Measurements from ENCODE around the gene PSMG3.

PSMG3 gene

GRCh38 chr7:1542841-1543747, 26.7 kb downstream of the PSMG3 start:
- TF ChIP-seq POLR2AphosphoS5 (IDR thresholded peaks at IDR 0.05; ENCODE audit: borderline replicate concordance, low read depth, low read length) (no peak), EZH2 (IDR thresholded peaks at IDR 0.05) (no peak), FOXP2 (optimal IDR thresholded peaks at IDR 0.05; ENCODE audit: control extremely low read depth, extremely low read length, insufficient read depth) (no peak)
- DNase-seq (ENCODE audit: low read depth, low spot score), result no peak
- no peak overlapping the region for H3K27ac ChIP-seq
- no peak overlapping the region for H3K4me3 ChIP-seq
- no peaks in the 10 kb centered on the region; the same call in 1 of the 2 replicates for H3K36me3 ChIP-seq (ENCODE audit: insufficient read depth, low read length)
- no peaks in the 10 kb centered on the region for H3K9me3 ChIP-seq (ENCODE audit: low read depth, low read length)
- no peak overlapping the region for H3K9ac ChIP-seq (ENCODE audit: insufficient read length)

GRCh38 chr7:1542329-1542728, 27.5 kb downstream of the PSMG3 start:
- DNase-seq (ENCODE audit: low read depth, low spot score), result no peak
- H3K27ac ChIP-seq, result no peak overlapping the region
- no peak for TF ChIP-seq POLR2AphosphoS5 (IDR thresholded peaks at IDR 0.05; ENCODE audit: borderline replicate concordance, low read depth, low read length)
- no peak for TF ChIP-seq EZH2 (IDR thresholded peaks at IDR 0.05)
- TF ChIP-seq FOXP2 (optimal IDR thresholded peaks at IDR 0.05; ENCODE audit: control extremely low read depth, extremely low read length, insufficient read depth), result no peak
- no peak overlapping the region for H3K4me3 ChIP-seq
- H3K9ac ChIP-seq (ENCODE audit: insufficient read length), result no peak overlapping the region
- H3K9me3 ChIP-seq (ENCODE audit: low read depth, low read length), result no peaks in the 10 kb centered on the region
- H3K36me3 ChIP-seq (ENCODE audit: insufficient read depth, low read length), result no peaks in the 10 kb centered on the region; the same call in 1 of the 2 replicates

DNA sequence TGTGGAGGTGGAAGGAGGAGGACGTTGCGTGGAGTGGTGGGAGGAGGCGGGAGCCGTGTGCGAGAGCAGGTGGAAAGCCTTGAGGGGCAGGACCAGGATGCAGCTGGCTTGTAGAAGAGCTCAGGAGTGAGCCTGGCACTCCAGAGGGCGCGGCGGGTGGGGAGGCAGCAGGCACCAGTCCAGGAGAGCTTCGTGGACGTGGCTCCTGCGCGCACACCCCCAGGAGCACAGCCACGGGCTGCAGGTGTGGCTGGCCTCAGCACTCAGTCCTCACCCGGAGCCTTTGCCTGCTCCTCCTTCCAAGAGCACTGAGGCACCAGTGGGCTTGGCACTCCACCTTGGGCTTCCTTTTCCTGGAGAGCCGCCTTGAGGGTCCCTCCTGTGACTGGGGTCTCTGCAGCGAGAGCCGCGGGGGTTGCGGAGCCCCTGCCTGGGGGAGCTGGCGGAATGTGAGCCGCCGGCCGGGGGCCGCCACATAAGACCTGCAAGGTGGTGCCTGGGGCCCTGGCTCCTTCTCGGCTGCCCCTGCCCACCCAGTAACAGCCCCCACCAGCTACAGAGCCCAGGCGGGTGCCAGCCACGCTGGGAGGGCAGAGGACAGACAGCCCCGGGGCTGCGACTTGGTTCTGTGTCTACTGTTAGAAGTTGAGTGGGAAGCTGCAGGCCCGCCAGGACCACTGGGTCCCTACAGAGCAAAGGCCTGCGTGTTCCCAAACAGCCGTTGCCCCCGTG, 28.2 kb downstream of the PSMG3 start:
- Histone ChIP-seq H3K27ac (no peak overlapping the region), H3K9ac (ENCODE audit: insufficient read length) (no peak overlapping the region), H3K36me3 (ENCODE audit: insufficient read depth, low read length) (no peaks in the 10 kb centered on the region; the same call in 1 of the 2 replicates), H3K9me3 (ENCODE audit: low read depth, low read length) (no peaks in the 10 kb centered on the region), H3K4me3 (no peak overlapping the region)
- no peak for TF ChIP-seq POLR2AphosphoS5 (IDR thresholded peaks at IDR 0.05; ENCODE audit: borderline replicate concordance, low read depth, low read length)
- no peak for TF ChIP-seq FOXP2 (optimal IDR thresholded peaks at IDR 0.05; ENCODE audit: control extremely low read depth, extremely low read length, insufficient read depth)
- TF ChIP-seq EZH2 (IDR thresholded peaks at IDR 0.05), result no peak
- DNase-seq (ENCODE audit: low read depth, low spot score), result no peak

GRCh38 chr7:1540776-1541271, 29.0 kb downstream of the PSMG3 start:
- no peak overlapping the region for H3K9ac ChIP-seq (ENCODE audit: insufficient read length)
- TF ChIP-seq FOXP2 (optimal IDR thresholded peaks at IDR 0.05; ENCODE audit: control extremely low read depth, extremely low read length, insufficient read depth) (no peak), POLR2AphosphoS5 (IDR thresholded peaks at IDR 0.05; ENCODE audit: borderline replicate concordance, low read depth, low read length) (no peak), EZH2 (IDR thresholded peaks at IDR 0.05) (no peak)
- no peaks in the 10 kb centered on the region; the same call in 1 of the 2 replicates for H3K36me3 ChIP-seq (ENCODE audit: insufficient read depth, low read length)
- DNase-seq (ENCODE audit: low read depth, low spot score), result no peak
- no peak overlapping the region for H3K27ac ChIP-seq
- H3K4me3 ChIP-seq, result no peak overlapping the region
- no peaks in the 10 kb centered on the region for H3K9me3 ChIP-seq (ENCODE audit: low read depth, low read length)

GRCh38 chr7:1539882-1540775, 29.7 kb downstream of the PSMG3 start:
- no peak overlapping the region for H3K27ac ChIP-seq
- no peaks in the 10 kb centered on the region for H3K9me3 ChIP-seq (ENCODE audit: low read depth, low read length)
- no peak overlapping the region for H3K4me3 ChIP-seq
- TF ChIP-seq EZH2 (IDR thresholded peaks at IDR 0.05) (no peak), POLR2AphosphoS5 (IDR thresholded peaks at IDR 0.05; ENCODE audit: borderline replicate concordance, low read depth, low read length) (no peak), FOXP2 (optimal IDR thresholded peaks at IDR 0.05; ENCODE audit: control extremely low read depth, extremely low read length, insufficient read depth) (no peak)
- no peak for DNase-seq (ENCODE audit: low read depth, low spot score)
- H3K9ac ChIP-seq (ENCODE audit: insufficient read length), result no peak overlapping the region
- no peaks in the 10 kb centered on the region; the same call in 1 of the 2 replicates for H3K36me3 ChIP-seq (ENCODE audit: insufficient read depth, low read length)

GRCh38 chr7:1539181-1539881, 30.5 kb downstream of the PSMG3 start:
- no peak for TF ChIP-seq FOXP2 (optimal IDR thresholded peaks at IDR 0.05; ENCODE audit: control extremely low read depth, extremely low read length, insufficient read depth)
- no peak for TF ChIP-seq POLR2AphosphoS5 (IDR thresholded peaks at IDR 0.05; ENCODE audit: borderline replicate concordance, low read depth, low read length)
- TF ChIP-seq EZH2 (IDR thresholded peaks at IDR 0.05), result no peak
- Histone ChIP-seq H3K9ac (ENCODE audit: insufficient read length) (no peak overlapping the region), H3K27ac (no peak overlapping the region), H3K36me3 (ENCODE audit: insufficient read depth, low read length) (no peaks in the 10 kb centered on the region; the same call in 1 of the 2 replicates), H3K4me3 (no peak overlapping the region), H3K9me3 (ENCODE audit: low read depth, low read length) (no peaks in the 10 kb centered on the region)
- DNase-seq (ENCODE audit: low read depth, low spot score), result no peak

- no peak for DNase-seq (ENCODE audit: low read depth, low spot score)
- H3K9ac ChIP-seq (ENCODE audit: insufficient read length), result no peak overlapping the region
- H3K4me3 ChIP-seq, result no peak overlapping the region
- no peak for TF ChIP-seq FOXP2 (optimal IDR thresholded peaks at IDR 0.05; ENCODE audit: control extremely low read depth, extremely low read length, insufficient read depth)
- TF ChIP-seq POLR2AphosphoS5 (IDR thresholded peaks at IDR 0.05; ENCODE audit: borderline replicate concordance, low read depth, low read length), result no peak
- TF ChIP-seq EZH2 (IDR thresholded peaks at IDR 0.05), result no peak
- no peaks in the 10 kb centered on the region for H3K9me3 ChIP-seq (ENCODE audit: low read depth, low read length)
- no peak overlapping the region for H3K27ac ChIP-seq
- no peaks in the 10 kb centered on the region; the same call in 1 of the 2 replicates for H3K36me3 ChIP-seq (ENCODE audit: insufficient read depth, low read length)
These were observed 31.2 kb downstream of the PSMG3 start for GRCh38 chr7:1538544-1539180.

All from SK-N-MC (cell line).